Measurements from ENCODE around the gene PHYHD1. TPM values are rescaled to one million over a fixed set of nuclear protein-coding genes. Genes with fewer than 3 reads are reported as not detected.

Gene PHYHD1
- total RNA-seq (2022; extraction: Qiagen RNA extraction), result 0.08 to 0.42 TPM (median 0.38 TPM) in 5 replicates

DNA sequence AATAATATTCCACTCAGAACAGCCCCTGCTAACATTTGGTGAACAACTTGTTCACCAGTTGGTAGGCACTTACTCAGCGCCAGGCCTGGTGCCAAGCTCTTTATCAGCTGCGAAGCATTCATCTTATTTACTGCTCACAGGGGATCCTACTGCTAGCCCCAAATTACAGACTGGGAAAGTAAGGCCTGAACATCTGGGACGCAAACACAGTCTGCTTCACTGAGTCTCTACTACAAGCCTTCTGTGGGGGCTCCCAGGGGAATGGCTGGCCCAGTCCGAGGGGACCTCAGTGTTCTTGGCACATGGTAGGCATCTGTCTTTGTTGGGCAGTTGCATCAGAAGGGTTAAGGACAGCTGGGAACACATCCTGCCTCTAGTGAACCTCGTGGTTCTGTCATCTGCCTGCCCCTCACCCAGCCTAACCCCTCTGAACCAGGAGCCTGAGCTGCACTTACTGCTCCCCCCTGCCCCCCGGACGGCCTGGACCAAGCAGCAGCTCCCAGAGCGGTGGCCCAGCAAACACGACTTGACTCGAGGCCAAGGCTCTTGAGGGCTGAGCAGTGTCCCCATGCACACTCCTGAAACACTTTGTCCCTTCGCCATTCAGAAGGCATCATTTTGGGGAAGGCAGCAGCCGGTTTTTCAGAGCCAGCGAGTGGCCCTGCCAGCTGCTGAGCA is at the start of gene PHYHD1:
Gene PHYHD1 (plus strand): TSS at position 602 of the 678 bp plus-strand sequence. CDS start 1,342 bp downstream, outside the sequence.

DNA sequence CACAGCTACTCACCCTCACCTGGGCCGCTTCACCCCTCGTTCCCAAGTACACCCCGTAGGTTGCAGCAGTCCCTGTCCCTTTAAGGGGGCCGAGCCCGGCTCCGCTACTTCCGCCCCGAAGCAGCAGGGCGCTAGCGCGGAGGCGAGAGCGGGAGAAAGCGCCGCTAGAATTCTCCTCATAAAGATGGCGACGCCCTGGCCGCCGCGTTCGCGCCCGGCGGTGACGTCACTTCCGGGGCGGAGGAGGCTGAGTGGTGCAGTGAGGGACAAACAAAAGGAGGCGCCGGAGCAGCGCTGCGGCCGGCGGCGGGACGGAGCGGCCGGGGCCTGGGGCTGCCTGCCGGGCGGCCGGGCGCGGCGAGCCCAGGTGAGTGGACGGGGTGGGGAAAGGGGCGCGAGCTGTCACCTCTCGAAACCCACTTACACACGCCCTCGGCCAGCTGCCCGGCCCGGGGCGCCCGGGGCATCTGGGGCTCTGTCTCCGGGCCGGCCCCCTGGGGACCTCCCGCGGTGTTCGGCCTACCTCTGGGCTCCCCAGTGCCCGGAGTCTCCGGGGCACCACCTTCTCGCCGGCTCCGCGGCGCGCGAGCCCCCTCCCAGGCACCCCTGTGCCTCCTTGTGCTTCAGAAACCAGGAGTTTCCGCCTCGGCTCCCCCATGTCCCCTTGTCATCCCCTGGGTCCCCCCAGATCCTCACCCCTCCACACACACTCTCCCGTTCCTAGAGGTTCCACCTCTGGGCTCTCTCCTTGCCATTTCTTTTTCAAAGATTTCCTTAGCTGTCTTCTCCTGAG is 38.7 kb upstream of the PHYHD1 start, which contains the start of the genes KYAT1 and LRRC8A:
Gene KYAT1 (minus strand): TSS at position 67 of the 793 bp plus-strand sequence. CDS start 36,545 bp downstream, outside the sequence.
Gene LRRC8A (plus strand): TSS at position 250 of the 793 bp plus-strand sequence. CDS start 25,032 bp downstream, outside the sequence.

DNA sequence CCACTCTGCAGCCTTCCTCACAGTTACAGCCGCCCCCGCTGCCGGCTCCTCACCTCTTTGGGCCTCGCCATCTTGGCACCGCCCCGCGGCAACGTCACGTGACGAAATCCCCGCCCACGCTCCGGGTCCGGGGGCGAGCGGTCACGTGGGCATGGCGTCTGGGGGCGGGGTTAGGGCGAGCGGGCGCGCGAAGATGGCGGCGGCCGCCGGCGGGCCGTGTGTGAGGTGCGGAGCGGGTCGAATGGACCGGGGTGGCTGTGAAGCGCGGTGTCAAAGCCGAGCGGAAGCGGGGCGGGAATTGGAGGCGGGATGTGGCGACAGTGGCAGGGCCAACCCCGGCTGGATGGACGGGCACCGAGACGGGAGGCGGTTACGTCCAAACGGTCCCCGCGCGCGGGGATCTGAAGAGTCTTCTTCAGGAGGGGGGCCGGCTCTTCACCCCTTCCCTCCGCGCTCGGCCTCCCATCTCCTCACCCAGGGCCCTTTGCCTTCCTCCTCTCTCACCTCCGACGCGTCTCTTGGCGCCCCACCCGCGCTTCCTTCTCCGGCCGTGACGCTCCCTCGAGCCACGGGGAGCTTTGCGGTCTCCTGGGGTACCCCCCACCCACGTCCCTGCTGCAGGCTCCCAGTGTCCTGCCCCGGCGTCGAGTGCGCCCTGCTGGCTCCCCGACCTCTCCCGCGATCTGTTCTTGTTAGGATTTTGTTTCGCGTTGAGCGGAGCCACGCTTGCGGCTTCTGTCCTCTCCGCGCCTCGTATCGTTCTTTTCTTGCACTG is 26.9 kb downstream of the PHYHD1 start, which contains the start of the genes DOLK and NUP188:
Gene DOLK (minus strand): TSS at position 77 of the 775 bp plus-strand sequence. CDS start 300 bp downstream, outside the sequence.
Gene NUP188 (plus strand): TSS at position 173 of the 775 bp plus-strand sequence. CDS start 21 bp downstream, at position 194.

Other genes with a start within 250 kb of the PHYHD1 start
- gene SET, start 231.8 kb upstream of the PHYHD1 start, total RNA-seq (2022; extraction: Qiagen RNA extraction), result 438 to 515 TPM (median 467 TPM) in 5 replicates
- 10.5 to 17.4 TPM (median 16.2 TPM) in 5 replicates for gene PKN3, start 218.5 kb upstream of the PHYHD1 start, total RNA-seq (2022; extraction: Qiagen RNA extraction)
- 64.0 to 91.6 TPM (median 87.9 TPM) in 5 replicates for gene ZDHHC12, start 196.9 kb upstream of the PHYHD1 start, total RNA-seq (2022; extraction: Qiagen RNA extraction)
- gene ZER1, start 149.1 kb upstream of the PHYHD1 start, total RNA-seq (2022; extraction: Qiagen RNA extraction), result 10.6 to 17.9 TPM (median 16.1 TPM) in 5 replicates
- 17.1 to 22.4 TPM (median 20.5 TPM) in 5 replicates for gene TBC1D13, start 133.7 kb upstream of the PHYHD1 start, total RNA-seq (2022; extraction: Qiagen RNA extraction)
- 20.9 to 30.3 TPM (median 29.1 TPM) in 5 replicates for gene ENDOG, start 102.5 kb upstream of the PHYHD1 start, total RNA-seq (2022; extraction: Qiagen RNA extraction)
- 22.5 to 44.6 TPM (median 40.4 TPM) in 5 replicates for gene SPOUT1, start 91.2 kb upstream of the PHYHD1 start, total RNA-seq (2022; extraction: Qiagen RNA extraction)
- 9.7 to 14.2 TPM (median 12.5 TPM) in 5 replicates for gene KYAT1, start 39.0 kb upstream of the PHYHD1 start, total RNA-seq (2022; extraction: Qiagen RNA extraction)
- 112 to 180 TPM (median 179 TPM) in 5 replicates for gene LRRC8A, start 38.8 kb upstream of the PHYHD1 start, total RNA-seq (2022; extraction: Qiagen RNA extraction)
- 32.2 to 47.1 TPM (median 42.5 TPM) in 5 replicates for gene DOLK, start 26.6 kb downstream of the PHYHD1 start, total RNA-seq (2022; extraction: Qiagen RNA extraction)
- 31.2 to 48.0 TPM (median 46.4 TPM) in 5 replicates for gene NUP188, start 26.7 kb downstream of the PHYHD1 start, total RNA-seq (2022; extraction: Qiagen RNA extraction)
- 31.2 to 47.2 TPM (median 44.8 TPM) in 5 replicates for gene SH3GLB2, start 107.3 kb downstream of the PHYHD1 start, total RNA-seq (2022; extraction: Qiagen RNA extraction)
- 13.0 to 14.1 TPM (median 13.6 TPM) in 5 replicates for gene MIGA2, start 115.6 kb downstream of the PHYHD1 start, total RNA-seq (2022; extraction: Qiagen RNA extraction)
- 17.4 to 21.9 TPM (median 20.0 TPM) in 5 replicates for gene DOLPP1, start 160.1 kb downstream of the PHYHD1 start, total RNA-seq (2022; extraction: Qiagen RNA extraction)
- 22.1 to 34.5 TPM (median 32.3 TPM) in 5 replicates for gene CRAT, start 189.8 kb downstream of the PHYHD1 start, total RNA-seq (2022; extraction: Qiagen RNA extraction)
- gene PTPA, start 190.4 kb downstream of the PHYHD1 start, total RNA-seq (2022; extraction: Qiagen RNA extraction), result 111 to 124 TPM (median 118 TPM) in 5 replicates

Measured in A549 treated with dexamethasone at 1 μM for 4 hours (cell line).